ENCODE results near the gene LDLRAP1. TPM values are rescaled to one million over a fixed set of nuclear protein-coding genes. Genes with fewer than 3 reads are reported as not detected.
"Not testable (repeated sequence)": the region's sequence is repeated elsewhere in the genome, so short reads cannot be mapped to it uniquely, and the experiment has no call there.

LDLRAP1 gene, protein sequence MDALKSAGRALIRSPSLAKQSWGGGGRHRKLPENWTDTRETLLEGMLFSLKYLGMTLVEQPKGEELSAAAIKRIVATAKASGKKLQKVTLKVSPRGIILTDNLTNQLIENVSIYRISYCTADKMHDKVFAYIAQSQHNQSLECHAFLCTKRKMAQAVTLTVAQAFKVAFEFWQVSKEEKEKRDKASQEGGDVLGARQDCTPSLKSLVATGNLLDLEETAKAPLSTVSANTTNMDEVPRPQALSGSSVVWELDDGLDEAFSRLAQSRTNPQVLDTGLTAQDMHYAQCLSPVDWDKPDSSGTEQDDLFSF
- 13.4 and 13.7 TPM in 2 replicates for total RNA-seq (2014; rRNA removed; shearing (Covaris generic))
- polyA plus RNA-seq (2015; cell fraction: cytosol; rRNA removed) = 26.3 and 35.9 TPM in 2 replicates
- 35.9 and 39.8 TPM in 2 replicates for polyA plus RNA-seq (2015; cell fraction: nucleus; rRNA removed)

DNA sequence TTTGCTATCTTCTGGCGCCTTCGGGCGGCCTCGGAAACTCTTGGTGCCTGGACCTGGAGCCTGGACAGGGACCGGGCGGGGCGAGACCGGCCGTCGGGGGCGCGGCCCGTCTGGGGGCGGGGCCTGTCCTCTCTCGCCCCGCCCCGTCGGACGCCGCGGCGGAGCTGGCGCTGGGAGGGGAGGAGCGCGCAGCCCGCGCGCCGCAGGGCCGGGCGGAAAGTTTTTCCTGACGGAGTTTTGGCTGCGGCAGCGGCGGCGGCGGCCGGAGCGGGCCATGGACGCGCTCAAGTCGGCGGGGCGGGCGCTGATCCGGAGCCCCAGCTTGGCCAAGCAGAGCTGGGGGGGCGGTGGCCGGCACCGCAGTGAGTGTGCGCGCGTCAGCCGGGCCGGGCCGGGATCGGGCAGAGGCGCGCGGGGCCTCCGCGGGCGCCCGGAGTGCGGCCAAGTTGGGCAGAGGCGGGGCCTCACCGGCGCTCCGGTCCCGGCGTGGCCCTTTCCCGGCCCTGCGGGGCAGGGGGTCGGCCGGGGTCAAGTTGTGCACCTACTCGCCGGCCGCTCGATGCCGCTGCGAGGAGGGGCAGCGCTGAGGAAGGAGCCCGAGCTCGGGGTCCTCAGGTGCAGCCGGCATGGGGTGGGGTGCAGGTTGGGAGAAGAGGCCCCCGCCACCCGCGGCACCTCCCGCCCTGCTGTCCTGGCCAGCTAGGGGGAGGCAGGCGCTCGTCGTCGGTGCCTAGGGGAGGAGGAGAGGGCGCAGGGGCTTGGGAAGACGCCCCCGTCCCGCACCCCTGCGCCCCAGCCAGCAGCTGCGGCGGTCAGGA is at the start of gene LDLRAP1:
LDLRAP1 (plus strand) TSS at position 182 of the 818 bp plus-strand sequence; CDS start at position 275, 93 bp downstream.
- in situ Hi-C loops (cut with HindIII; ENCODE audit: low pct_unique_long_range_greater_than_20kb, low sequenced_read_pairs) = no loop called here
- peak; percentile 70 for DNase-seq (ENCODE audit: low read depth, low spot score)

DNA sequence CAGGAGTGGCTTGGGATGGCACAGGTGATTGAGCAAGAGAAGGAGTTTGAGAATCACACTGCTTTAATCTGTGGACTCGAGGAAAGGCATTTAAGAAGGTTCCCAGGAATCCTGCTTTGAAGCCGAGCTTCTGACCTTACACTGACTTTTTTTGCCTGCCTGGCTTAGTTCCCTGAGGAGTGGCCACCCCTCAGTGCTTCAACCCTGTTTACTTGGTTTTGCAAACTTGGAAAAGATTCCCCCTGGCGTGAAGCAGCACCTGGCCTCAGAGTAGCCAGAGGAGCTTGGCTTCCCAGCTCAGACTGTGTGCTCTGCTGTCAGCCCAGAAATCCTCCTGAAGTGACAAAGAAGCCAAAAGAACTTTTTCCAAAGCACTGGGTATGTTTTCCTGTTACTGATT is 48.5 kb upstream of the LDLRAP1 start:
- in situ Hi-C loops (cut with HindIII; ENCODE audit: low pct_unique_long_range_greater_than_20kb, low sequenced_read_pairs) = no loop called here
- DNase-seq (ENCODE audit: low read depth, low spot score) = no peak

DNA sequence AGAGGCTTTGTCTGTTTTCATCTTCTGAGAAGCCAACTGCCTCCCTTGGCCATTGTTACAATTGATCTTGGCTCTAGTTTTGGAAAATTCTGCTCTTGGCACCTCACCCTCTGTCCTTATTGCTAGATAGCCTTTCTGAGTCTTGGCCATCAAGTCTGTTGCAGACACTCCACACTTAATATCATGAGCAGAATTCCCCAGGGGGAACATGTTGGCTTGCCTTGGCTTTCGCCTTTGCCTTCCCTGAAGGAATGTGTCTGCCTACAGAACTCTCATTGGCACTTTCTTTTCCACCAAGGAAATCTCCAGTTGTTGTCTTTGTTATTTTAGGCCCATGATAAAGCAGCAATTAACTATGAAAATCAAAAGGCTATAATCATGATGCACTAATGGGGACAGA is 42.7 kb upstream of the LDLRAP1 start:
- in situ Hi-C loops (cut with HindIII; ENCODE audit: low pct_unique_long_range_greater_than_20kb, low sequenced_read_pairs) = no loop called here
- no peak for DNase-seq (ENCODE audit: low read depth, low spot score)

DNA sequence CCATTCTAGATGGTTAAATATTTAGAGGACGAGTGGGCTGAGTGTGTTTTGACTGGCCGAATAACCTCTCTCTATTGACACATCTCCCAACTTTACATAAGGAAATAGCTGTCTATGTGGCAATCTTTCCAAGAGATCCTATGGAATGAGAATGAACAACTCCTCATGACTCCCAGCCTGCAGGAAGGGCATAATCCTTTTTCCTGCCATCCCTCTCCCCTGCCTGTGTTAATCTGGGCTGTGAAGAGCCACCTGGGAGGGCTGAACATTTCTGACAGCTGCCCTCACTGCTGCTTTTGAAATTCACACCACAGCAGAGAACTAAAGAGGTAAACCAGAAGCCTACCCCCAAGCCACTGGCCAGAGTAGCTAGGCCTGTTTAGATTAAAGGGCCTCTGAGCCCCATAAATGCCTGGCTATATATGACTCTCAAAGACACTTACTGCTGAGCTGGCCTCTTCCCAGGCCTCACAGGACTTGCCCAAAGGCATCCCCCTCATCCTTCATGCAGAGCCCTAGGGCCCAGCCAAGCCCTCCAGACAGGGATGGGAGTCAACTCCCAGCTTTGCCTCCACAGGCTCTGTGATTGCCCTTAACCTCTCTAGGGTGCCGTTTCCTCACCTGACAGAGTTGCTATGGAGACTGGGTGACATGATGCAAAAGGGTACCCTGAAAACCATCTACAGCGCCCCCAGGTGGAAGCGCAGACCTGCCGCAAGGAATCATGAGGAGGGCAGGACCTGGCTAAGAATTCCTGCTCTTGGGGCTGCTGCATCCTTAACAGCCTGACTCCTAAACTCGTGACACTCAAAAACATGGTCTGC is 42.0 kb upstream of the LDLRAP1 start:
- no peak for DNase-seq (ENCODE audit: low read depth, low spot score)
- in situ Hi-C loops (cut with HindIII; ENCODE audit: low pct_unique_long_range_greater_than_20kb, low sequenced_read_pairs) = no loop called here

DNA sequence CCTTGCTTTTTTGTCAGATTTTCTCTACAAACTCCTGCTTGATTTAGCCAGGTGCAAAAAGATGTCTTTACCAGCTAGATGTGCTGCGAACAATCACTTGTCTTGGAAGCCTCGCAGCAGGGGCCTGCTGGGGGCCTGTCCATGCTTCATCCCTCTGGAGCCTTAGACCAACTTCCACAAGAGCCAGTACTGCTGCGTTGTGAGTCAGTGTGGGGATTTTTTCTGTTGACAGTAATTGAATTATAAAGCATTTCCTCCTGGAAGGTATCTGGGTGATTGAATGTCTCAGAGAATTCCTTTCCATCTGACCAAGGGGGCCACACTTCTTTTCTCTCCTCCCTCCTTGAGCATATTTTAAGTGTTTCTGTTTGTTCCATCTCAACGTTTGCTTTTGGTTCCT is 40.4 kb upstream of the LDLRAP1 start:
- in situ Hi-C loops (cut with HindIII; ENCODE audit: low pct_unique_long_range_greater_than_20kb, low sequenced_read_pairs) = no loop called here
- no peak for DNase-seq (ENCODE audit: low read depth, low spot score)

DNA sequence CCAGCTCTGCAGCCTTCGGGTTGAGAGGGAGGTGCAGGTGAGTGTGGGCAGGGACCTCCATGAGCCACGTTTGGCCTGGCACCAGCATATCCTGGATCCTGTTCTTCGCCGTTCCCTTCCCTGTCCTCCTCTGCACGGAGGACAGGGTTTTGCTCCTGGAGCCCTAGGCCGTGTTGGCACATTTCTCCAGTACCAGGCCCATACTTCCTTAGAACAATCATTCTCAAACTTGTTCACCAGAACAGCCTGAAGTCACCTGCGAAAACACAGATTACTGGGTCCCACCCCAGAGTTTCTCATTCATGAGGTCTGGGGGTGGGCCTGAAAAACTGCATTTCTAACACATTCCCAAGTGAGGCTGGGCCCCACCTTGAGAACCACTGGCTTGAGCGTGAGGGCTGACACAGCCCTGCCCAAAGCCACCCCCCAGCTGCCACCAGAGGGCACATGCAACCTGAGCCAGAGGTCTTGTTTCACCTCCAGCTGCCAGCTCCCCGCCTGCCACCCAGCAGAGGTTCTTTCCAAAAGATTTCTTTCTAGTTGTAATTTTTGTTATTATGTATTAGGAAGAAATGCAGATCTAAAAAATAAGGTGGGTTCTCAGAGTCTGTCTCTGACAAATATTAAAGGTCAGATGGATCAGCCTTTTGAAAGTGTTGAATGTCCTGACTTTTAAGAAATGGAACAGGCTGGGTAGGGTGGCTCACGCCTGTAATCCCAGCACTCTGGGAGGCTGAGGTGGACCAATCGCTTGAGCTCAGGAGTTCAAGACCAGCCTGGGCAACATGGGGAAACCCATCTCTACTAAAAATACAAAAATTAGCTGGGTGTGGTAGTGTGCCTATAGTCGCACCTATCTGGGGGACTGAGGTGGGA is 39.6 kb upstream of the LDLRAP1 start:
- peak; percentile 46 for DNase-seq (ENCODE audit: low read depth, low spot score)
- in situ Hi-C loops (cut with HindIII; ENCODE audit: low pct_unique_long_range_greater_than_20kb, low sequenced_read_pairs) = no loop called here

DNA sequence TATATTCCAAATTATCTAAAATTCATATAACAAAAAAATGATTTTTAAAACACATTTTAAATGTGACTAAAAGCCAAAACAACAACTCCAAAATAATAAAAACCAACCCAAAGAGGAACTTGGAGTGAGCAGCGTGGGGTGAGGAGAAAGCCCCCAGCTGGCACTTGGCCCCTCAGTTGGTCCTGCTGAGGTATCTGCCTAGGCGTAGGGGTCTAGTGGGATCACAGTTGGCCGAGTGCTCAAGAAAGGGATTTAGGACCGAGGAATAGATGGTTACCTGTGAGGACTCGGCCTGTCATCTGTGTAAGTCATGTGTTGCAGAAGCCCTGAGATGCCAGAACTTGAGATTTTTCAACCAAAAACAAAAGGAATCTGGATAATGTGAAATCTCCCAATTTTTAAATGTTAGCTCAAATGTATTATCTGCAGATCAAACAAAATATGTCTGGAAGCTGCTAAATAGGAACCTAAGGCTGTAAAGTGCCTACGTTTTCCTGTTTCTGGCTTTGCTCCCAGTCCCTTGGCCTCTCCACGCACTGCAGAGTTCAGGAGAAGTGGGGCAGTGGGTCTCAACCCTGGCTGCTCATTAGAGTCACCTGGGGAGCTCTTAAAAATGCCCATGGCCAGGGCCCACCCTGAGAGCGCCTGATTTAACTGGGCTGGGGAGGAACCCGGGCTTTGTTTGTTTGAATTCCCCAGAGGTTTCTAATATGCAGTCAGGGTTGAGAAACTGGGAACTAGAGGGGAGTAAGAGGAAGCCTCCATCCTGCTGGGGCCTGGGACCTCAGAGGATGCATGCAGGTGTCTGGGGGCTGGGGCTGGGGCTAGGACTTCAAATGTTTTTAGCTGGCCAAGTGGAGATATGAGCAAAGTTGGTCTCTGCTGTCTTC is 38.5 kb upstream of the LDLRAP1 start:
- in situ Hi-C loops (cut with HindIII; ENCODE audit: low pct_unique_long_range_greater_than_20kb, low sequenced_read_pairs) = no loop called here
- DNase-seq (ENCODE audit: low read depth, low spot score) = no peak

DNA sequence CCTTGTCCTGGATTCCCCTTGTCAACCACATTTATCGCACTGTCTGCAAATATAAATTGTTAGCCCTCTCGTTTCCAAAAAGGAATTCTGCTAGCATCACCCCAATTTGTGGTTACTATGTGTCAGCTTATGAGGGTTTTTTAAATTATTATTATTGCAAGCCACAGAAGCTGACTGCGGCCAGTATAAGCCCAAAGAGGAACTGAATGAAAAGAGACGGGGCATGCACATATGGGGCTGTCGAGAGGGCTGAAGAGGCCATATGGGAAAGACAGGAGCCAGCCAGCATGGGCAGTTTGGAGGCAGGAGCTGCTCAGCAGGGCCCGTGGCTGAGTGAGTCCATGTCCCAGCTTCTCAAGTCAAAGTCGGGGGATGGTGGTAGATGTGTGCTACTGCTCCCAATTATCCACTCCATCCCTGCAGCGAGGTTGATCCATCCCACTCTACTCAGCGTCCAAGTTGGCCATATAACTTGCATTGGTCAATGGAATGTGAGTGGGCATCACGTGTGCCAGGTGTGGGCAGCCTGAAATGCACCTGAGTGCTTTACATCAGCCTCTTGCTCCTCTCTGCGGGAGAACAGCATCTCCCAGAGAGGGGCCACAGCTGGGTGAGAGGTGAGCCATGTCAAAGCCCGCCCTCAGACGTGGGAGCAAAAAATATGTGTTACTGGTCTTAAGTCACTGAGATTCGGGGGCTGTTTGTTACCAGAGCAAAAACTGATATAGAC is 37.6 kb upstream of the LDLRAP1 start:
- in situ Hi-C loops (cut with HindIII; ENCODE audit: low pct_unique_long_range_greater_than_20kb, low sequenced_read_pairs) = no loop called here
- no peak for DNase-seq (ENCODE audit: low read depth, low spot score)

DNA sequence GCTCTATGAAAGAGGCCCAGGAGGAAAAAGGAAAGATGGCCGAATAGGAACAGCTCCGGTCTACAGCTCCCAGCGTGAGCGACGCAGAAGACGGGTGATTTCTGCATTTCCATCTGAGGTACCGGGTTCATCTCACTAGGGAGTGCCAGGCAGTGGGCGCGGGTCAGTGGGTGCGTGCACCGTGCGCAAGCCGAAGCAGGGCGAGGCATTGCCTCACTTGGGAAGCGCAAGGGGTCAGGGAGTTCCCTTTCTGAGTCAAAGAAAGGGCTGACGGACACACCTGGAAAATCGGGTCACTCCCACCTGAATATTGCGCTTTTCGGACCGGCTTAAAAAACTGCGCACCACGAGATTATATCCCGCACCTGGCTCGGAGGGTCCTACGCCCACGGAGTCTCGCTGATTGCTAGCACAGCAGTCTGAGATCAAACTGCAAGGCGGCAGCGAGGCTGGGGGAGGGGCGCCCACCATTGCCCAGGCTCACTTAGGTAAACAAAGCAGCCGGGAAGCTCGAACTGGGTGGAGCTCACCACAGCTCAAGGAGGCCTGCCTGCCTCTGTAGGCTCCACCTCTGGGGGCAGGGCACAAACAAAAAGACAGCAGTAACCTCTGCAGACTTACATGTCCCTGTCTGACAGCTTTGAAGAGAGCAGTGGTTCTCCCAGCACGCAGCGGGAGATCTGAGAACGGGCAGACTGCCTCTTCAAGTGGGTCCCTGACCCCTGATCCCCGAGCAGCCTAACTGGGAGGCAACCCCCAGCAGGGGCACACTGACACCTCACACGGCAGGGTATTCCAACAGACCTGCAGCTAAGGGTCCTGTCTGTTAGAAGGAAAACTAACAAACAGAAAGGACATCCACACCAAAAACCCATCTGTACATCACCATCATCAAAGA is 36.6 kb upstream of the LDLRAP1 start:
- DNase-seq (ENCODE audit: low read depth, low spot score); in situ Hi-C loops (cut with HindIII; ENCODE audit: low pct_unique_long_range_greater_than_20kb, low sequenced_read_pairs): not testable (repeated sequence)

DNA sequence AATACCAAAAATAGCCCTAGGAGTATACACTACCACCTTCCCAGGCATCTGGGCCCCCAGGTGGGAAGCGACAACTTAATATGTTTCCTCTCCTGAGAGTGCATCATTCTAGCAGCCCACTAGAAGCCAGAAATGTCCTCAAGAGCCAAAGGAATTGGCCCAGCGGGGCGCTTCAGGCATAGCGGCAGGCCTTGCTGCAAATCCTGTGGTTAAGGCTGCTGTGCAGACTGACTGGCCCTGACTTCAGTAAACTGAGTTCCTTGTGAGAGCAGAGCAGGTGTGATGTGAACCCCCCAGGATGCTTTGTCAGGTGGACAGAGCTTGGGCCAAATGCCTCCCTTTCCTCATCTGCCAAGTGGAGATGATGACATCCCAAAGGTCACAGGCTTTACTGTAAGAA is 29.7 kb upstream of the LDLRAP1 start:
- DNase-seq (ENCODE audit: low read depth, low spot score) = no peak
- in situ Hi-C loops (cut with HindIII; ENCODE audit: low pct_unique_long_range_greater_than_20kb, low sequenced_read_pairs) = no loop called here

DNA sequence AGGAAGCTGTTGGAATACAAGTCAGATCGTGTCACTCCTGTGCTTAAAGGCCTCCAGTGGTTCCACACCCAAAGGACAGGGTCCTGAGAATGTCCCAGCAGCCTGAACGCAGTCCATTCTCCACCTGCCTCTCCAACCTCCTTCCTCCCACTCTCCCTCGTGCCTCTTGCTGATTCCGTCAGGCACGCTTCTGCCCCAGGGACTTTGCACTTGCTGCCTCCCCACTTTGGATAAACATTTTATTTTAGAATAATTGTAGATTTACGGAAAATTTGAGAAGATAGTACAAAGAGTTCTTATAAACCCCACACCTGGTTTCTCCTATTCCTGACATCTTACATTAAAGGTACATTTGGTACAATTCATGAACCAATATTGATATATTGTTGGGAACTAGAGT is 28.4 kb upstream of the LDLRAP1 start:
- no peak for DNase-seq (ENCODE audit: low read depth, low spot score)
- in situ Hi-C loops (cut with HindIII; ENCODE audit: low pct_unique_long_range_greater_than_20kb, low sequenced_read_pairs) = no loop called here

DNA sequence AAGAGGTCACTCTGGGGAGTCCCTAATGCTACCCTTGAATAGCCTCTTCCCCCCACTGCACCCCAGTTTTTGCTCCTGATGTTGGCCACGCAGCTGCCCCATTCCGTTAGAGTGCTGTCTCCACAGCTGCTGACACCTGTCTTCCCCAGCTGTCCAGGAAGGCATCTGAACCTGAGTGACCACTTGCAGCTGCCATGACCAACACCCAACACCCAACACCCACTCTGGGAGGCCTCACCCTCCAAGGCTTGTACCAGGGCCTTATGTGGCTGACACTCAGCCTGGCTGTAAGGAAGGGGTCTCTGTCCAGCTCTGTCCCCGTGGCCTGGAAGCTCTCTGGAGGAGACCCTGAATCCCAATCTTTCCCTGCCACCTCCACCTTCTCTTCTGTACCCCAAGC is 26.7 kb upstream of the LDLRAP1 start:
- in situ Hi-C loops (cut with HindIII; ENCODE audit: low pct_unique_long_range_greater_than_20kb, low sequenced_read_pairs) = no loop called here
- no peak for DNase-seq (ENCODE audit: low read depth, low spot score)

DNA sequence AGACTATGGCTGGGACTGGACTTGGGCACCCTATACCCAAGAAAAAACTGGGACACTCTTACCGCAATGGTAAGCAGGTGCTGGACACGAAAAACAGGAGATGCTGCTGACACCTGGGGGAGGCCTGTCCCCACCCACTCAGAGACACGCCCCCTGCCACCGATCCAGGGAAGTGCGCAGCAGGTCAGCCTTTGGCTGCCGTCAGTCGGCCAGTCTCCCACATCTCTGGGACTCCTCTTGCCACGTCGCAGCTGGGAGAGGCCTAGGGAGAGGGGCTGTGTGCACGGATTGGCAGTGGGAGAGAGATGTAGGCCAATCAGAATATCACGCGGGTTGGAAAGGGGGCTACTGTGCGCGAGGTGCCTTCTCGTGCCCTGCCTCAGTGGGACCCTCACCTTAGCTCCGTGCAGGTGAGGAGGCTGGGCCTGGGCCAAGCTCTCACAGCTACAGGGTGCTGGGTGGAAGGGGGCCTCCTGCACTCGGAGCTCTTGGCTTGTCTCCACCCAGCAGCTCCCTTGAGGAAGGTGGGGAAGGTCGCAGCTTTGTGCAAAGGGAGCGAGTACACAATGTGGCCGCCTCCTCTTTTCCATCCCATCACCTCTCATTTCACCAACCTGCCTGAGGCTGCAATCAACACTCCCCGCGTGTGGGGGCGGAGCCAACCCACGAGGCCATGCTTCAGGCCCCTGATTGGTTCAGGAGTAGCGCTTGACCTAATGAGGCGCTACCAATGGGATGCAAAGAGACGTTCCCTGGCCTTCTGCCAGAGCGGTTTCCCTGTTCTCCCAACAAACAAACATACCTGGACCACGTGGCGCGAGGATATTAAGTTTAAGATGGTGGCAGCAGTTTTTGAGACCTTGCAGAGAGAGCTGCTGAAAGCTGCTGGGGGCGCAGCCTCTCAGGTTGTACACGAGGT is 25.7 kb upstream of the LDLRAP1 start:
- in situ Hi-C loops (cut with HindIII; ENCODE audit: low pct_unique_long_range_greater_than_20kb, low sequenced_read_pairs) = no loop called here
- DNase-seq (ENCODE audit: low read depth, low spot score) = no peak

DNA sequence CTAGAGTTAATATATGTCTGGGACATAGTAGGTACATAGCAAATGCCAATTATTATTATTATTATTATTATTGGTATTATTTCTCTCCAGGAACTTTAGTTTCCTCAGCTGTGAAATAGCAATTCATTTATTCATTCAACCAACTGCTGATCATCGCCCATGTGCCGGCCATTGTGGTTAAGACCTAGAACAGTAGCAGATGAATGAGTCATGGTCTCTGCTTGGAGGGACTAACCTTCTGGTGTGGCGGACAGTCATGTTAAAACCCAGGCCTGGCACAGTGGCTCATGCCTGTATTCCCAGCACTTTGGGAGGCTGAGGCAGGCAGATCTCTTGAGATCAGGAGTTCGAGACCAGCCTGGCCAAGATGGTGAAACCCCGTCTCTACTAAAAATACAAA is 23.8 kb upstream of the LDLRAP1 start:
- in situ Hi-C loops (cut with HindIII; ENCODE audit: low pct_unique_long_range_greater_than_20kb, low sequenced_read_pairs) = no loop called here
- DNase-seq (ENCODE audit: low read depth, low spot score) = no peak
